ENCODE data around the gene AP5B1. TPM values are rescaled to one million over a fixed set of nuclear protein-coding genes. Genes with fewer than 3 reads are reported as not detected.

The AP5B1 gene
- polyA plus RNA-seq, 1 experiment = 2.6 TPM

GRCh38 chr11:65814986-65815565, 34.3 kb upstream of the AP5B1 start:
- POLR2A ChIA-PET = no interaction called here
- TF ChIP-seq CTCF (IDR thresholded peaks at IDR 0.05; ENCODE audit: low read depth, low read length) = no peak
- DNase-seq (ENCODE audit: low read depth, low spot score) = no peak
- H3K4me3 ChIP-seq (ENCODE audit: low read depth, low read length) = no peak overlapping the region
- no peaks in the 10 kb centered on the region; the same call in 1 of the 2 replicates for H3K9me3 ChIP-seq (ENCODE audit: control insufficient read depth, insufficient read depth, low read length)
- H3K27me3 ChIP-seq (ENCODE audit: control insufficient read depth, insufficient read depth, low read length) = peaks cover 23% of the 10 kb centered on the region
- CTCF ChIA-PET = interaction anchor here (4.2 to 4.9 kb wide), 2 partner anchors 35 to 104 kb away, joined by 22 to 59 read pairs; partner anchors contain the start of genes AP5B1 and KAT5
- H3K27ac ChIP-seq (ENCODE audit: low read depth, low read length) = no peak overlapping the region

GRCh38 chr11:65814131-65814985, 33.6 kb upstream of the AP5B1 start:
- DNase-seq (ENCODE audit: low read depth, low spot score) = no peak
- H3K27me3 ChIP-seq (ENCODE audit: control insufficient read depth, insufficient read depth, low read length) = peaks cover 26% of the 10 kb centered on the region
- no peak overlapping the region for H3K4me3 ChIP-seq (ENCODE audit: low read depth, low read length)
- ChIA-PET CTCF (interaction anchor here (4.2 kb wide), 1 partner anchor 35 kb away, joined by 22 read pairs; the partner anchor contains the start of gene AP5B1), POLR2A (no interaction called here)
- H3K9me3 ChIP-seq (ENCODE audit: control insufficient read depth, insufficient read depth, low read length) = no peaks in the 10 kb centered on the region; the same call in 1 of the 2 replicates
- no peak for TF ChIP-seq CTCF (IDR thresholded peaks at IDR 0.05; ENCODE audit: low read depth, low read length)
- no peak overlapping the region for H3K27ac ChIP-seq (ENCODE audit: low read depth, low read length)

- no peak overlapping the region for H3K4me3 ChIP-seq (ENCODE audit: low read depth, low read length)
- H3K9me3 ChIP-seq (ENCODE audit: control insufficient read depth, insufficient read depth, low read length) = no peaks in the 10 kb centered on the region; the same call in 1 of the 2 replicates
- no peak overlapping the region for H3K27ac ChIP-seq (ENCODE audit: low read depth, low read length)
- CTCF ChIA-PET = interaction anchor here (1.1 to 1.9 kb wide), 3 partner anchors 9 to 106 kb away, joined by 3 to 5 read pairs (median 4); no protein-coding TSS in a partner anchor
- TF ChIP-seq CTCF (IDR thresholded peaks at IDR 0.05; ENCODE audit: low read depth, low read length) = no peak
- no peak for DNase-seq (ENCODE audit: low read depth, low spot score)
- POLR2A ChIA-PET = no interaction called here
- H3K27me3 ChIP-seq (ENCODE audit: control insufficient read depth, insufficient read depth, low read length) = peaks cover 43% of the 10 kb centered on the region
These were observed 31.1 kb upstream of the AP5B1 start for GRCh38 chr11:65811764-65812475.

- H3K9me3 ChIP-seq (ENCODE audit: control insufficient read depth, insufficient read depth, low read length) = no peaks in the 10 kb centered on the region; the same call in 1 of the 2 replicates
- H3K27ac ChIP-seq (ENCODE audit: low read depth, low read length) = no peak overlapping the region
- CTCF ChIA-PET = no interaction called here
- no peak for DNase-seq (ENCODE audit: low read depth, low spot score)
- H3K4me3 ChIP-seq (ENCODE audit: low read depth, low read length) = no peak overlapping the region
- no peak for TF ChIP-seq CTCF (IDR thresholded peaks at IDR 0.05; ENCODE audit: low read depth, low read length)
- POLR2A ChIA-PET = no interaction called here
- peaks cover 43% of the 10 kb centered on the region for H3K27me3 ChIP-seq (ENCODE audit: control insufficient read depth, insufficient read depth, low read length)
These were observed 29.5 kb upstream of the AP5B1 start for GRCh38 chr11:65810046-65810868.

All from AG04450 (cell line).